OCI-LY7 (cell line): ENCODE data around the gene RGMB. TPM values are rescaled to one million over a fixed set of nuclear protein-coding genes. Genes with fewer than 3 reads are reported as not detected.

ENCODE experiments used
- BruUV-seq: library from RNA; stranded (reverse); fragments of 400-500 nt; replicated peaks from 2 replicates; lab custom pipeline; 2021; lab: Mats Ljungman, UMichigan
- CTCF ChIA-PET: fragments of 300-600 bp; sonication (Branson Sonifier 250); formaldehyde crosslinking; loops from one replicate; lab custom pipeline; 2022; ENCODE audit warnings: antibody characterized with exemption; ENCODE audit not compliant: unreplicated experiment; lab: Charles Lee
- POLR2A ChIA-PET: fragments of 300-600 bp; sonication (Branson Sonifier 250); formaldehyde crosslinking; loops from one replicate; lab custom pipeline; 2022; ENCODE audit warnings: antibody characterized with exemption; lab: Charles Lee
- DNase-seq: peaks from one replicate; pipeline ENCODE4 v3.0.0-alpha.2; 2015; ENCODE audit warnings: low spot score
- H2AFZ ChIP-seq: fragments of 200-600 bp; sonication (generic), shearing (Covaris generic); 2 replicates; pipeline ENCODE4 v1.6.1; 2014; ENCODE audit warnings: mild to moderate bottlenecking, antibody characterized with exemption, low read length, moderate library complexity
- H3K27ac ChIP-seq: fragments of 200-600 bp; sonication (generic); 2 replicates; pipeline ENCODE4 v1.5.1; 2014; ENCODE audit warnings: mixed run types, low read depth, mild to moderate bottlenecking, moderate library complexity, low read length, inconsistent platforms; ENCODE audit not compliant: poor library complexity, severe bottlenecking
- H3K36me3 ChIP-seq: fragments of 200-600 bp; sonication (generic); 2 replicates; pipeline ENCODE4 v1.6.1; 2014; ENCODE audit warnings: mild to moderate bottlenecking, antibody characterized with exemption, low read length, moderate library complexity, mixed read lengths; ENCODE audit not compliant: insufficient read depth
- H3K4me1 ChIP-seq: fragments of 200-600 bp; sonication (generic); 2 replicates; pipeline ENCODE4 v1.5.1; 2014; ENCODE audit warnings: mild to moderate bottlenecking, low read length; ENCODE audit not compliant: insufficient read depth, poor library complexity, severe bottlenecking
- H3K4me2 ChIP-seq: fragments of 200-600 bp; sonication (generic); 2 replicates; pipeline ENCODE4 v1.6.1; 2014; ENCODE audit warnings: mild to moderate bottlenecking, low read length
- H3K4me3 ChIP-seq: fragments of 200-600 bp; sonication (generic); 2 replicates; pipeline ENCODE4 v1.5.1; 2014; ENCODE audit warnings: mild to moderate bottlenecking, low read depth, low read length; ENCODE audit not compliant: poor library complexity, severe bottlenecking
- H3K79me2 ChIP-seq: fragments of 200-600 bp; sonication (generic); 2 replicates; pipeline ENCODE4 v1.6.1; 2016; ENCODE audit warnings: low read depth, mild to moderate bottlenecking, low read length, moderate library complexity, mixed read lengths; ENCODE audit not compliant: insufficient read depth
- H3K9me2 ChIP-seq: fragments of 200-600 bp; sonication (generic); 2 replicates; pipeline ENCODE4 v1.6.1; 2016; ENCODE audit warnings: mild to moderate bottlenecking, low read length, mixed read lengths; ENCODE audit not compliant: insufficient read depth
- H3K9me3 ChIP-seq: fragments of 200-600 bp; sonication (generic); 2 replicates; pipeline ENCODE4 v1.6.1; 2014; ENCODE audit warnings: mild to moderate bottlenecking, mixed run types, low read length, mixed read lengths
- H4K20me1 ChIP-seq: fragments of 200-600 bp; sonication (generic); 2 replicates; pipeline ENCODE4 v1.6.1; 2014; ENCODE audit warnings: mild to moderate bottlenecking, antibody characterized with exemption, low read length, moderate library complexity, mixed read lengths; ENCODE audit not compliant: insufficient read depth
- CTCF ChIP-seq: fragments of 200-600 bp; sonication (generic); conservative IDR thresholded peaks from 2 replicates; pipeline ENCODE4 v1.5.1; 2014; ENCODE audit warnings: mild to moderate bottlenecking, antibody characterized with exemption, low read length, moderate library complexity, mixed read lengths
- EZH2phosphoT487 ChIP-seq: fragments of 200-600 bp; sonication (generic); IDR thresholded peaks from 2 replicates; pipeline ENCODE4 v1.6.1; 2018; ENCODE audit warnings: low read depth, borderline replicate concordance, mild to moderate bottlenecking, mixed run types, antibody characterized with exemption, low read length, moderate library complexity, mixed read lengths
- intact Hi-C: fragments of 100-400 bp; cut with micrococcal nuclease; formaldehyde crosslinking; loops from one replicate; pipeline ENCODE4 v1.10.0; 2022; ENCODE audit not compliant: unreplicated experiment
- total RNA-seq, 2 experiments: library from RNA; depleted of rRNA in 1 of 2; stranded (reverse); fragments of >200 nt in 1 of 2; shearing (Covaris generic) in 1 of 2; gene quantifications; 2 replicates each; pipeline ENCODE4 v1.2.3, GENCODE V29; 2014 to 2022

Gene RGMB
- total RNA-seq, 2 experiments from 2014 or later, result 9.2 to 11.2 TPM

- intact Hi-C loops, result loop anchor here (10.0 kb wide), 1 partner anchor 1586 kb away; the partner anchor contains the start of gene RIOK2
- BruUV-seq, result no TSS peak
- Histone ChIP-seq H3K79me2 (peaks cover 10% of the 10 kb centered on the region), H4K20me1 (peaks cover 19% of the 10 kb centered on the region), H3K27ac (no peak overlapping the region), H3K9me2 (no peaks in the 10 kb centered on the region), H3K4me2 (peak overlapping the region; percentile 76), H3K36me3 (no peaks in the 10 kb centered on the region), H3K4me3 (peak overlapping the region; percentile 26), H2AFZ (peak overlapping the region; percentile 65; the same call in 1 of the 2 replicates), H3K4me1 (peaks cover 33% of the 10 kb centered on the region), H3K9me3 (no peaks in the 10 kb centered on the region)
- ChIA-PET CTCF (no interaction called here), POLR2A (interaction anchor here (1.4 kb wide), 1 partner anchor 25 kb away, joined by 3 read pairs; no protein-coding TSS in a partner anchor)
- no peak for DNase-seq
- TF ChIP-seq EZH2phosphoT487 (peak; percentile 33; the same call in 1 of the 2 replicates), CTCF (no peak)
Measured at GRCh38 chr5:98770209-98770910, 3.1 kb upstream of the RGMB start.

- peak overlapping the region; percentile 26 for H3K4me3 ChIP-seq
- intact Hi-C loops, result loop anchor here (10.0 kb wide), 1 partner anchor 1586 kb away; the partner anchor contains the start of gene RIOK2
- POLR2A ChIA-PET, result interaction anchor here (0.7 to 1.4 kb wide), 2 partner anchors 11 to 24 kb away, joined by 3 read pairs; no protein-coding TSS in a partner anchor
Measured at GRCh38 chr5:98770911-98771322, 2.5 kb upstream of the RGMB start.

More at GRCh38 chr5:98770911-98771322, 2.5 kb upstream of the RGMB start:
- TF ChIP-seq EZH2phosphoT487 (no peak), CTCF (no peak)
- peak; percentile 14 for DNase-seq
- H3K4me2 ChIP-seq, result peak overlapping the region; percentile 76
- peaks cover 39% of the 10 kb centered on the region for H3K4me1 ChIP-seq
- no peak overlapping the region for H3K27ac ChIP-seq
- H3K9me3 ChIP-seq, result no peaks in the 10 kb centered on the region
- CTCF ChIA-PET, result no interaction called here
- H3K9me2 ChIP-seq, result no peaks in the 10 kb centered on the region
- H3K36me3 ChIP-seq, result peaks cover 3% of the 10 kb centered on the region; the same call in 1 of the 2 replicates
- H2AFZ ChIP-seq, result peak overlapping the region; percentile 65; the same call in 1 of the 2 replicates
- BruUV-seq, result no TSS peak
- H3K79me2 ChIP-seq, result peaks cover 16% of the 10 kb centered on the region
- peaks cover 25% of the 10 kb centered on the region for H4K20me1 ChIP-seq
